Measurements from ENCODE around the gene NMD3. TPM values are rescaled to one million over a fixed set of nuclear protein-coding genes. Genes with fewer than 3 reads are reported as not detected.
"Not testable (repeated sequence)": the region's sequence is repeated elsewhere in the genome, so short reads cannot be mapped to it uniquely, and the experiment has no call there.

The NMD3 gene
- 58.7 and 60.9 TPM in 2 replicates for total RNA-seq
- long read RNA-seq, transcript NMD3-201 (16 exons, 3,049 nt) = major isoform, 387 of 546 reads
- long read RNA-seq, transcript NMD3-202 (15 exons, 3,061 nt) = minor isoform, 7 of 546 reads
- long read RNA-seq, partial matches to known transcripts = 28 of 546 reads
- long read RNA-seq, other reads (novel, unspliced or antisense) = 124 of 546 reads

GRCh38 chr3:161220850-161221753 is at the start of gene NMD3:
Gene NMD3, plus strand, starts transcription at chr3:161221311. Its CDS starts 703 bp downstream, at chr3:161222014.
- Mint-ChIP-seq H3K36me3 (ENCODE audit: unreplicated experiment) (peaks cover 9% of the 10 kb centered on the region), H3K4me1 (ENCODE audit: unreplicated experiment) (peaks cover 35% of the 10 kb centered on the region), H3K27me3 (ENCODE audit: unreplicated experiment) (no peaks in the 10 kb centered on the region), H3K27ac (ENCODE audit: unreplicated experiment) (peak within 1 kb of the TSS; percentile 92), H3K4me3 (ENCODE audit: unreplicated experiment) (peak within 1 kb of the TSS; percentile 84), H3K9me3 (ENCODE audit: unreplicated experiment) (peaks cover 3% of the 10 kb centered on the region)
- DNase-seq (ENCODE audit: extremely low spot score, unreplicated experiment) = peak; percentile 98
- TF ChIP-seq, protein P1, sequence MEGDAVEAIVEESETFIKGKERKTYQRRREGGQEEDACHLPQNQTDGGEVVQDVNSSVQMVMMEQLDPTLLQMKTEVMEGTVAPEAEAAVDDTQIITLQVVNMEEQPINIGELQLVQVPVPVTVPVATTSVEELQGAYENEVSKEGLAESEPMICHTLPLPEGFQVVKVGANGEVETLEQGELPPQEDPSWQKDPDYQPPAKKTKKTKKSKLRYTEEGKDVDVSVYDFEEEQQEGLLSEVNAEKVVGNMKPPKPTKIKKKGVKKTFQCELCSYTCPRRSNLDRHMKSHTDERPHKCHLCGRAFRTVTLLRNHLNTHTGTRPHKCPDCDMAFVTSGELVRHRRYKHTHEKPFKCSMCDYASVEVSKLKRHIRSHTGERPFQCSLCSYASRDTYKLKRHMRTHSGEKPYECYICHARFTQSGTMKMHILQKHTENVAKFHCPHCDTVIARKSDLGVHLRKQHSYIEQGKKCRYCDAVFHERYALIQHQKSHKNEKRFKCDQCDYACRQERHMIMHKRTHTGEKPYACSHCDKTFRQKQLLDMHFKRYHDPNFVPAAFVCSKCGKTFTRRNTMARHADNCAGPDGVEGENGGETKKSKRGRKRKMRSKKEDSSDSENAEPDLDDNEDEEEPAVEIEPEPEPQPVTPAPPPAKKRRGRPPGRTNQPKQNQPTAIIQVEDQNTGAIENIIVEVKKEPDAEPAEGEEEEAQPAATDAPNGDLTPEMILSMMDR (IDR thresholded peaks at IDR 0.05) = no peak

- H3K36me3 Mint-ChIP-seq (ENCODE audit: unreplicated experiment) = no peaks in the 10 kb centered on the region
- TF ChIP-seq, protein P1 (IDR thresholded peaks at IDR 0.05) = peak; percentile 29
- H3K9me3 Mint-ChIP-seq (ENCODE audit: unreplicated experiment) = no peaks in the 10 kb centered on the region
- no peak overlapping the region for H3K4me3 Mint-ChIP-seq (ENCODE audit: unreplicated experiment)
- DNase-seq (ENCODE audit: extremely low spot score, unreplicated experiment) = no peak
- no peaks in the 10 kb centered on the region for H3K27me3 Mint-ChIP-seq (ENCODE audit: unreplicated experiment)
- peaks cover 3% of the 10 kb centered on the region for H3K4me1 Mint-ChIP-seq (ENCODE audit: unreplicated experiment)
- no peak overlapping the region for H3K27ac Mint-ChIP-seq (ENCODE audit: unreplicated experiment)
Observed at GRCh38 chr3:161171639-161172552, 49.2 kb upstream of the NMD3 start.

DNA sequence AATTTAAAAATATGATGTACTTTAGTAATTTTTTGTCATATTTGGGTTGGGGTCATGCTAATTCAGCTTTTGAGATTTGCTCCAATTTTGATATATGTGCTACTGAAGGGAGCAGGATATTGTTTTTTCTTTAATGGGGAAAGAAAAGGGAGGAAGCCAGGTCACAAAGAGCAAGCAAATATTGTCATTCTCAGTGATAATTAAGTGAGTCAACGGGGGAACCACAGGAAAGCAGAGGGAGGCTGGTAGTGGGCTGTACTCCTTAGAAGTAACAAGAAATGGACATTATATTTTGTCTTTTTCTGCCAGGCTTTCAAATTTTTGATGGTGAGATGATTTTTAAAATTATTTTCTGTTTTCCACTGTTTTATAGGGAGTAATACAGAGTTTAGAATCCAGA is 45.6 kb upstream of the NMD3 start:
- TF ChIP-seq, protein P1 (IDR thresholded peaks at IDR 0.05) = no peak
- no peak for DNase-seq (ENCODE audit: extremely low spot score, unreplicated experiment)
- Mint-ChIP-seq H3K27ac (ENCODE audit: unreplicated experiment) (no peak overlapping the region), H3K4me3 (ENCODE audit: unreplicated experiment) (no peak overlapping the region), H3K27me3 (ENCODE audit: unreplicated experiment) (no peaks in the 10 kb centered on the region), H3K4me1 (ENCODE audit: unreplicated experiment) (peaks cover 3% of the 10 kb centered on the region), H3K36me3 (ENCODE audit: unreplicated experiment) (no peaks in the 10 kb centered on the region), H3K9me3 (ENCODE audit: unreplicated experiment) (no peaks in the 10 kb centered on the region)

- DNase-seq (ENCODE audit: extremely low spot score, unreplicated experiment) = no peak
- no peak overlapping the region for H3K4me3 Mint-ChIP-seq (ENCODE audit: unreplicated experiment)
- H3K9me3 Mint-ChIP-seq (ENCODE audit: unreplicated experiment) = no peaks in the 10 kb centered on the region
- no peaks in the 10 kb centered on the region for H3K36me3 Mint-ChIP-seq (ENCODE audit: unreplicated experiment)
- H3K27ac Mint-ChIP-seq (ENCODE audit: unreplicated experiment) = no peak overlapping the region
- no peaks in the 10 kb centered on the region for H3K4me1 Mint-ChIP-seq (ENCODE audit: unreplicated experiment)
- TF ChIP-seq, protein P1 (IDR thresholded peaks at IDR 0.05) = no peak
- no peaks in the 10 kb centered on the region for H3K27me3 Mint-ChIP-seq (ENCODE audit: unreplicated experiment)
Observed at GRCh38 chr3:161177991-161178390, 43.1 kb upstream of the NMD3 start.

GRCh38 chr3:161181371-161181770 is 39.7 kb upstream of the NMD3 start:
- not testable (repeated sequence) for H3K27ac Mint-ChIP-seq (ENCODE audit: unreplicated experiment); H3K9me3 Mint-ChIP-seq (ENCODE audit: unreplicated experiment); H3K4me1 Mint-ChIP-seq (ENCODE audit: unreplicated experiment); H3K27me3 Mint-ChIP-seq (ENCODE audit: unreplicated experiment); DNase-seq (ENCODE audit: extremely low spot score, unreplicated experiment); H3K36me3 Mint-ChIP-seq (ENCODE audit: unreplicated experiment); H3K4me3 Mint-ChIP-seq (ENCODE audit: unreplicated experiment)
